SK-N-MC (cell line): Measurements from ENCODE around the gene SYNJ2.
"Not testable (repeated sequence)": the region's sequence is repeated elsewhere in the genome, so short reads cannot be mapped to it uniquely, and the experiment has no call there.

Experiments
- DNase-seq: peaks from one replicate; pipeline ENCODE4 v3.0.0-alpha.2; 2011; ENCODE audit warnings: low read depth, low spot score
- H3K27ac ChIP-seq: fragments of 200-600 bp; sonication (generic); 2 replicates; pipeline ENCODE4 v1.5.1; 2016; ENCODE audit warnings: mixed run types
- H3K36me3 ChIP-seq: fragments of 200-600 bp; sonication (generic); 2 replicates; pipeline ENCODE4 v1.6.1; 2017; ENCODE audit warnings: antibody characterized with exemption, low read length, mixed read lengths; ENCODE audit not compliant: insufficient read depth
- H3K4me3 ChIP-seq: fragments of 200-600 bp; sonication (generic); 2 replicates; pipeline ENCODE4 v1.5.1; 2016
- H3K9ac ChIP-seq: fragments of 200-600 bp; sonication (generic); 2 replicates; pipeline ENCODE4 v1.8.0; 2017; ENCODE audit warnings: mixed run types, mixed read lengths; ENCODE audit not compliant: insufficient read length
- H3K9me3 ChIP-seq: fragments of 200-600 bp; sonication (generic); 2 replicates; pipeline ENCODE4 v1.6.1; 2017; ENCODE audit warnings: low read depth, mild to moderate bottlenecking, antibody characterized with exemption, low read length, moderate library complexity, mixed read lengths
- EZH2 ChIP-seq: fragments of 200-600 bp; sonication (generic); IDR thresholded peaks from one replicate; pipeline ENCODE4 v1.6.1; 2017; ENCODE audit warnings: antibody characterized with exemption
- FOXP2 ChIP-seq: optimal IDR thresholded peaks from 2 replicates; pipeline ENCODE3; 2011; ENCODE audit warnings: mild to moderate bottlenecking, moderate library complexity; ENCODE audit not compliant: insufficient read depth; ENCODE audit errors: extremely low read length, control extremely low read depth
- POLR2AphosphoS5 ChIP-seq: IDR thresholded peaks from 2 replicates; pipeline ENCODE4 v1.6.1; 2012; ENCODE audit warnings: mild to moderate bottlenecking, low read depth, low read length, borderline replicate concordance

The SYNJ2 gene

DNA sequence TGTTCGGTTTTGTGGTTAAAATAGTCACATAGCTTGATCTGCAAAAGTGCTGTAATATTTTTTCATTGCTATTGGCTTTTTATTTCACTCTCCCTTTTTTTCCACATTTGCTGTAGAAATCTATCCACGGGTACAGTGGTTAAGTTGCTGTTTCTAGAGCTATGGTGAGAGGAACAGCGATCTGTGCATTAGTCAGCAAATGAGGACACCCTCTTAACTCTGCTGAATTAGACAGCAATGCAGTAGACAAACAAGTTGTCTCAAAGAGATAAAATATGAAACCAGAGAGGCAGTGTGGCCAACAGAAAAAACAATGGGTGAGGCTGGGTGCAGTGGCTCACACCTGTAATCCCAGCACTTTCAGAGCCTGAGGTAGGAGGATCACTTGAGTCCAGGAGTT, 17.6 kb upstream of the SYNJ2 start:
- Histone ChIP-seq H3K9ac (no peak overlapping the region), H3K4me3 (no peak overlapping the region), H3K9me3 (no peaks in the 10 kb centered on the region), H3K36me3 (no peaks in the 10 kb centered on the region), H3K27ac (no peak overlapping the region)
- TF ChIP-seq EZH2 (no peak), POLR2AphosphoS5 (no peak), FOXP2 (no peak)
- no peak for DNase-seq

DNA sequence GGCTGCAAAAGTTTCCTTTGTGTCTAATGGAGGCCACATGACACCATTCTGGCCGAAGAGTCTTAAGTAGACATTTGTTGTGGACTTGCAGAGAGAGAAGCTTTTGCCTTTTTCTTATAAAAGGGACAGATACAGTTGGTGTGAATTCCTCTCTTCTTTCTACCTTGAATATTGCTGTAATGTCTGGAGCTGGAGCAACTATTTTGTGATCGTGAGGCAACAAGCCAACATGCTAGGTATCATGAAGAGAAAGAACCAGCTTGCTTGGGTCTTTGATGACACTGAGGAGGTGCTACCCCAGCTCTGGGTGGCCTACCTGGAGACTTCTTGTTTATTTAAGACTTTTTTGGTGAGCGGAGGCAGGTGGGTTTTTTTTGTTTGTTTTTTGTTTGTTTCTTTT, 16.3 kb upstream of the SYNJ2 start:
- Histone ChIP-seq H3K9ac (no peak overlapping the region), H3K4me3 (no peak overlapping the region), H3K36me3 (no peaks in the 10 kb centered on the region), H3K9me3 (no peaks in the 10 kb centered on the region), H3K27ac (no peak overlapping the region)
- no peak for TF ChIP-seq POLR2AphosphoS5
- TF ChIP-seq EZH2, result no peak
- no peak for TF ChIP-seq FOXP2
- DNase-seq, result no peak

- TF ChIP-seq POLR2AphosphoS5 (no peak), FOXP2 (no peak)
- H3K4me3 ChIP-seq, result no peak overlapping the region
- no peak overlapping the region for H3K27ac ChIP-seq
- H3K9me3 ChIP-seq, result no peaks in the 10 kb centered on the region
- H3K9ac ChIP-seq, result no peak overlapping the region
- DNase-seq, result no peak
- no peaks in the 10 kb centered on the region for H3K36me3 ChIP-seq
Measured at GRCh38 chr6:157966589-157966977, 15.1 kb upstream of the SYNJ2 start.

- DNase-seq, result no peak
- no peak overlapping the region for H3K9ac ChIP-seq
- no peaks in the 10 kb centered on the region for H3K36me3 ChIP-seq
- H3K9me3 ChIP-seq, result no peaks in the 10 kb centered on the region
- TF ChIP-seq POLR2AphosphoS5 (no peak), EZH2 (no peak), FOXP2 (no peak)
- no peak overlapping the region for H3K27ac ChIP-seq
- H3K4me3 ChIP-seq, result no peak overlapping the region
Measured at GRCh38 chr6:157967020-157967419, 14.6 kb upstream of the SYNJ2 start.

DNA sequence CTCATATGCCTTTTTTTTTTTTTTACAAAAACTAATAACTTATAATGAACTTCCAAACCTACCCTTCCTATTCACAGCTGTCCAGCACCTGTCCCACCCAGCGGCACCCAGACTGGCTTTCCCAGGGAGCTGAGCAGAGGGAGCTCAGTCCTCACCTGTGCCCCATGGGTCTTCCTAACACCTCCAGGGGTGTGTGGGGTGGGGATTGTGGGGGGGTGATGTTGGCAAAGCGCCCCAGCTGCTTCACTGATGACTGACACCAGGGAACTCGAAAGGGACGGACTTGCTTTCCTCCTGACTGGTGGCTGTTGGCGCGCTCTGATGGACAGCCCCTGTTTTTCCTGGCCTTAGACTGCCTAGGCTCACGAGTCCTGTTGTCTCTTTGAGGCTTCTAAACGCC, 14.2 kb upstream of the SYNJ2 start:
- H3K9me3 ChIP-seq, result no peaks in the 10 kb centered on the region
- no peak overlapping the region for H3K27ac ChIP-seq
- no peak for TF ChIP-seq EZH2
- no peak for TF ChIP-seq FOXP2
- no peak for TF ChIP-seq POLR2AphosphoS5
- H3K36me3 ChIP-seq, result no peaks in the 10 kb centered on the region
- no peak overlapping the region for H3K9ac ChIP-seq
- no peak for DNase-seq
- H3K4me3 ChIP-seq, result no peak overlapping the region

GRCh38 chr6:157972177-157972576, 9.5 kb upstream of the SYNJ2 start:
- H3K9me3 ChIP-seq, DNase-seq, H3K27ac ChIP-seq, H3K9ac ChIP-seq, H3K4me3 ChIP-seq, H3K36me3 ChIP-seq: not testable (repeated sequence)

GRCh38 chr6:157974341-157974894, 7.2 kb upstream of the SYNJ2 start:
- no peak for TF ChIP-seq POLR2AphosphoS5
- no peak for TF ChIP-seq FOXP2
- TF ChIP-seq EZH2, result no peak
- DNase-seq, result no peak
- no peaks in the 10 kb centered on the region for H3K9me3 ChIP-seq
- no peak overlapping the region for H3K9ac ChIP-seq
- no peaks in the 10 kb centered on the region for H3K36me3 ChIP-seq
- H3K27ac ChIP-seq, result no peak overlapping the region
- no peak overlapping the region for H3K4me3 ChIP-seq

DNA sequence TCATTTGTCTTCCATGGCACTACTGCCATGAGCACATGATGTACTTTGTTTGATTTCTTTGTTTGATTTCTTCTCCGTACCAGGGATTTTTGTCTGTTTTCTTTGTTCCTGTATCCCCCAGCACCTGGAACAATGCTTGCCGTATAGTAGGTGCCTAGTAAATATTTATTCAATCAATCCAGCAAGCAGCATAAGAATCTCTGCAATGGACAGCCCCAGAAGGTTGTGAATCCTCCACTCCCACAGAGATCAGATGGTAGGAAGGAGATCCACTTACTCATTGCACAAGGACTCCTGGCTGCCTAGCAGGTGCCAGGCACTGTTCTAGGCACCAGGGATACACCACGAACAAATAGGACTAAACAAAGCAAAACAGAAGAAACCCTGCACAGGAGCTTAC, 6.7 kb upstream of the SYNJ2 start:
- no peak overlapping the region for H3K27ac ChIP-seq
- DNase-seq, result no peak
- no peak for TF ChIP-seq POLR2AphosphoS5
- no peaks in the 10 kb centered on the region for H3K9me3 ChIP-seq
- H3K9ac ChIP-seq, result no peak overlapping the region
- H3K4me3 ChIP-seq, result no peak overlapping the region
- no peaks in the 10 kb centered on the region for H3K36me3 ChIP-seq

GRCh38 chr6:157975456-157975855, 6.2 kb upstream of the SYNJ2 start:
- TF ChIP-seq POLR2AphosphoS5 (no peak), EZH2 (no peak), FOXP2 (no peak)
- H3K9me3 ChIP-seq, result no peaks in the 10 kb centered on the region
- no peak overlapping the region for H3K9ac ChIP-seq
- H3K36me3 ChIP-seq, result no peaks in the 10 kb centered on the region
- H3K4me3 ChIP-seq, result no peak overlapping the region
- DNase-seq, result no peak
- no peak overlapping the region for H3K27ac ChIP-seq
